K562 (cell line): ENCODE data around the gene DPM1. TPM values are rescaled to one million over a fixed set of nuclear protein-coding genes. Genes with fewer than 3 reads are reported as not detected.

ENCODE experiments used
- ARID3B ChIP-seq: fragments of 250-450 bp; sonication (Bioruptor Pico); IDR thresholded peaks from 2 replicates; pipeline ENCODE4 v1.4.0; 2020; ENCODE audit warnings: borderline replicate concordance
- BRF2 ChIP-seq: IDR thresholded peaks from 3 replicates; pipeline ENCODE4 v1.6.1; 2011; ENCODE audit warnings: borderline replicate concordance, mild to moderate bottlenecking; ENCODE audit not compliant: insufficient read length, insufficient read depth
- CEBPZ ChIP-seq: fragments of 150-350 bp; IDR thresholded peaks from 2 replicates; pipeline ENCODE4 v1.6.1; 2014; ENCODE audit warnings: low read depth, mild to moderate bottlenecking, low read length, borderline replicate concordance
- CLOCK ChIP-seq: fragments of 250-450 bp; sonication (Bioruptor Pico); IDR thresholded peaks from 2 replicates; pipeline ENCODE4 v1.4.0; 2020; ENCODE audit warnings: mild to moderate bottlenecking, moderate library complexity, borderline replicate concordance
- FOXK2 ChIP-seq, 2 experiments: fragments of 450-650 bp; IDR thresholded peaks in 1 of 2; conservative IDR thresholded peaks in 1 of 2; 2 replicates each; pipeline ENCODE4 v1.6.1; 2016; ENCODE audit warnings: low read depth in 2 of 2, mild to moderate bottlenecking in 1 of 2
- HDAC8 ChIP-seq: fragments of 450-650 bp; IDR thresholded peaks from 2 replicates; pipeline ENCODE4 v1.6.1; 2016; ENCODE audit warnings: mild to moderate bottlenecking, missing genetic modification characterization, moderate library complexity, missing compliant biosample characterization
- HIVEP1 ChIP-seq: fragments of 250-450 bp; sonication (Bioruptor Pico); IDR thresholded peaks from 2 replicates; pipeline ENCODE4 v1.4.0; 2020; ENCODE audit warnings: mild to moderate bottlenecking
- MEF2D ChIP-seq: conservative IDR thresholded peaks from 2 replicates; pipeline ENCODE4 v1.6.1; 2016; ENCODE audit warnings: low read depth, missing genetic modification characterization, missing compliant biosample characterization
- NELFE ChIP-seq: IDR thresholded peaks from 2 replicates; pipeline ENCODE4 v1.6.1; 2011; ENCODE audit warnings: mild to moderate bottlenecking; ENCODE audit not compliant: insufficient read depth, insufficient read length
- SMAD4 ChIP-seq: fragments of 250-450 bp; sonication (Bioruptor Pico); conservative IDR thresholded peaks from 2 replicates; pipeline ENCODE4 v1.8.0; 2021; ENCODE audit warnings: inconsistent platforms, mild to moderate bottlenecking, moderate library complexity
- ZBTB17 ChIP-seq: fragments of 450-650 bp; formaldehyde crosslinking; IDR thresholded peaks from 2 replicates; pipeline ENCODE4 v1.4.0; 2020; ENCODE audit warnings: mild to moderate bottlenecking
- ZNF174 ChIP-seq: fragments of 250-450 bp; sonication (Bioruptor Pico); IDR thresholded peaks from 2 replicates; pipeline ENCODE4 v1.4.0; 2020; ENCODE audit warnings: mild to moderate bottlenecking
- ZNF277 ChIP-seq: fragments of 250-450 bp; sonication (Bioruptor Pico); IDR thresholded peaks from 2 replicates; pipeline ENCODE4 v1.8.0; 2022; ENCODE audit warnings: inconsistent platforms, mild to moderate bottlenecking, moderate library complexity, borderline replicate concordance
- ZNF41 ChIP-seq: fragments of 250-450 bp; sonication (Bioruptor Pico); conservative IDR thresholded peaks from 2 replicates; pipeline ENCODE4 v1.4.0; 2020; ENCODE audit warnings: mild to moderate bottlenecking
- ZNF644 ChIP-seq: fragments of 200-800 bp; sonication (Bioruptor generic); IDR thresholded peaks from 2 replicates; pipeline ENCODE4 v1.6.1; 2016; ENCODE audit warnings: low read depth, missing genetic modification characterization, missing compliant biosample characterization
- ZNF76 ChIP-seq: fragments of 250-450 bp; sonication (Bioruptor Pico); IDR thresholded peaks from 2 replicates; pipeline ENCODE4 v1.4.0; 2020; ENCODE audit warnings: mild to moderate bottlenecking, moderate library complexity, borderline replicate concordance
- polyA plus RNA-seq, 8 experiments: library from polyadenylated mRNA; depleted of rRNA in 4 of 8; stranded (reverse) in 5 of 8; unstranded in 3 of 8; fragments of >200 nt; fragmentation: Nextera tagmentation in 2 of 8; fragmentation: Illumina TruSeq in 1 of 8; extraction: Ambion mirVana in 2 of 8; extraction: Trizol in 1 of 8; gene quantifications; 2 replicates each; pipeline versions ENCODE4 v1.2.1 to v1.2.3, GENCODE V29; 2011 to 2014; ENCODE audit warnings: inconsistent platforms in 1 of 8, missing spikeins in 1 of 8
- total RNA-seq, 7 experiments: library from RNA; depleted of rRNA in 6 of 7; stranded (reverse); fragments of >200 nt in 6 of 7; fragmentation: Illumina TruSeq in 2 of 7; extraction: Trizol in 2 of 7; gene quantifications; 2 replicates each; pipeline versions ENCODE4 v1.2.1 to v1.2.3, GENCODE V29; 2011 to 2021; ENCODE audit warnings: low replicate concordance in 1 of 7

DPM1 gene
- total and polyA plus RNA-seq, 9 of the 15 experiments (the other 6 are each of a cell fraction or from before 2014, with no cell fraction given), result 75.2 to 190 (median 153) TPM

- TF ChIP-seq CEBPZ (no peak), CLOCK (CRISPR knock-in tag) (no peak), ARID3B (no peak), SMAD4 (no peak), BRF2 (no peak), ZNF76 (CRISPR knock-in tag) (no peak), FOXK2 (conservative IDR thresholded peaks at IDR 0.05 in 1 of 2, IDR thresholded peaks at IDR 0.05 in 1 of 2; ENCODE audit: low read depth in 2 of 2) (no peak), MEF2D (tag) (no peak), ZNF41 (CRISPR knock-in tag) (no peak), ZNF644 (tag) (no peak), HDAC8 (tag) (no peak), ZBTB17 (CRISPR knock-in tag) (no peak), ZNF277 (CRISPR knock-in tag) (no peak), HIVEP1 (CRISPR knock-in tag) (no peak), NELFE (no peak), ZNF174 (CRISPR knock-in tag) (no peak)
Observed at GRCh38 chr20:50957798-50958614, at the start of gene DPM1 (continued).
